Spleen (tissue), 11 donors: ENCODE data around the gene SPATA46. TPM values are rescaled to one million over a fixed set of nuclear protein-coding genes. Genes with fewer than 3 reads are reported as not detected.

Experiments
- DNase-seq: peaks from one replicate; pipeline ENCODE4 v3.0.0-alpha.2; 2020
- H3K27ac ChIP-seq, 8 donors: fragments of 200-600 bp; sonication (generic) in 7 of 8; 1 replicate in 4 of 8; 2 replicates in 4 of 8; pipeline versions ENCODE4 v1.5.0 to v1.8.0; 2016 to 2021; ENCODE audit warnings: inconsistent platforms in 4 of 8, mild to moderate bottlenecking in 4 of 8, moderate library complexity in 1 of 8
- H3K27me3 ChIP-seq, 7 donors: fragments of 200-600 bp; sonication (generic) in 6 of 7; replicated peaks in 1 of 7; 1 replicate in 4 of 7; 2 replicates in 3 of 7; pipeline versions ENCODE4 v1.5.0 to v1.8.0; 2016 to 2021; ENCODE audit warnings: inconsistent platforms in 3 of 7, mild to moderate bottlenecking in 1 of 7
- H3K36me3 ChIP-seq, 6 donors: fragments of 200-600 bp; sonication (generic) in 5 of 6; 1 replicate in 4 of 6; 2 replicates in 2 of 6; pipeline versions ENCODE4 v1.5.0 to v1.8.0; 2016 to 2021; ENCODE audit warnings: inconsistent platforms in 2 of 6
- H3K4me1 ChIP-seq, 6 donors: fragments of 200-600 bp; sonication (generic) in 5 of 6; 1 replicate in 3 of 6; 2 replicates in 3 of 6; pipeline versions ENCODE4 v1.5.0 to v1.8.0; 2016 to 2021; ENCODE audit warnings: inconsistent platforms in 3 of 6
- H3K4me3 ChIP-seq, 8 donors: fragments of 200-600 bp; sonication (generic) in 7 of 8; 1 replicate in 4 of 8; 2 replicates in 4 of 8; pipeline versions ENCODE4 v1.5.0 to v1.8.0; 2016 to 2021; ENCODE audit warnings: inconsistent platforms in 4 of 8, mild to moderate bottlenecking in 4 of 8, moderate library complexity in 2 of 8
- H3K9me3 ChIP-seq, 8 donors: fragments of 200-600 bp; sonication (generic) in 7 of 8; 1 replicate in 4 of 8; 2 replicates in 4 of 8; pipeline versions ENCODE4 v1.5.0 to v1.8.0; 2016 to 2021; ENCODE audit warnings: inconsistent platforms in 4 of 8
- CTCF ChIP-seq, 11 experiments: fragments of 200-600 bp in 7 of 11; fragments of 450-650 bp in 4 of 11; sonication (generic) in 4 of 11; IDR thresholded peaks in 8 of 11; conservative IDR thresholded peaks in 3 of 11; 1 replicate in 7 of 11; 2 replicates in 4 of 11; pipeline versions ENCODE4 v1.4.0 to v1.8.0; 2016 to 2021; ENCODE audit warnings: antibody characterized with exemption in 11 of 11, inconsistent platforms in 4 of 11, mild to moderate bottlenecking in 1 of 11
- POLR2A ChIP-seq, 3 donors: fragments of 450-650 bp; IDR thresholded peaks; one replicate each; pipeline ENCODE4 v1.5.1; 2017; ENCODE audit warnings: antibody characterized with exemption in 3 of 3, mild to moderate bottlenecking in 1 of 3
- POLR2AphosphoS5 ChIP-seq, 3 donors: sonication (generic); formaldehyde crosslinking; IDR thresholded peaks; one replicate each; pipeline ENCODE4 v1.5.1; 2017; ENCODE audit warnings: antibody characterized with exemption in 3 of 3
- WGBS, 5 donors: extraction: QIAGEN DNeasy Blood & Tissue Kit in 3 of 5; methylation state at CpG; one replicate each; pipeline versions ENCODE4 v1.1.5 to v1.1.7; 2013 to 2018; 5-methylcytosine and 5-hydroxymethylcytosine counted together
- intact Hi-C: fragments of 100-400 bp; cut with DNase I; formaldehyde crosslinking; loops from one replicate; pipeline ENCODE4 v1.15.0; 2023; ENCODE audit warnings: low total_unique reads
- polyA plus RNA-seq, 3 donors: library from polyadenylated mRNA; stranded (reverse); fragments of 200-250 nt; gene quantifications; one replicate each; pipeline ENCODE4 v1.2.1, GENCODE V29; 2013
- total RNA-seq, 7 donors: library from RNA; depleted of rRNA in 3 of 7; stranded (reverse); fragments of >200 nt in 3 of 7; fragmentation: NEBNext Ultra II Directional in 4 of 7; extraction: Animal tissue kit (Norgen Biotek cat#: 25700) in 4 of 7; gene quantifications; one replicate each; pipeline versions ENCODE4 v1.1.0 to v1.2.1, GENCODE V29; 2016 to 2021
- donor health status: healthy with polysubstance abuse.
- donor health status: DM: no; HTN: no; CAD: no; lungs with moderate emphysema.
- donor health status: DM: no; HTN: no; CAD: no.
- donor health status: Bipolar disorder and iron deficiency.
- donor health status: healthy.
- donor health status: DM: no; HTN: no; CAD: no.
- donor health status: DM: yes; HTN: yes; CAD: no.

SPATA46 gene
- total and polyA plus RNA-seq, 10 donors = not detected

GRCh38 chr1:162342452-162342983 lies 34.1 kb downstream of the SPATA46 start:
- Histone ChIP-seq H3K9me3 (no peaks in the 10 kb centered on the region), H3K4me1 (no peaks in the 10 kb centered on the region), H3K27ac (no peak overlapping the region), H3K27me3 (peaks cover 0 to 4% (median 0%) of the 10 kb centered on the region in 7 donors), H3K4me3 (no peak overlapping the region), H3K36me3 (no peaks in the 10 kb centered on the region)
- TF ChIP-seq POLR2A (IDR thresholded peaks at IDR 0.05) (no peak), CTCF (IDR thresholded peaks at IDR 0.05 in 8 of 11, conservative IDR thresholded peaks at IDR 0.05 in 3 of 11) (no peak), POLR2AphosphoS5 (IDR thresholded peaks at IDR 0.05) (no peak)
- intact Hi-C loops = no loop called here
- WGBS, 5 donors = 87 to 100% (median 95%) methylated on average over 1 of the region's 1 CpG
- DNase-seq = no peak

DNA sequence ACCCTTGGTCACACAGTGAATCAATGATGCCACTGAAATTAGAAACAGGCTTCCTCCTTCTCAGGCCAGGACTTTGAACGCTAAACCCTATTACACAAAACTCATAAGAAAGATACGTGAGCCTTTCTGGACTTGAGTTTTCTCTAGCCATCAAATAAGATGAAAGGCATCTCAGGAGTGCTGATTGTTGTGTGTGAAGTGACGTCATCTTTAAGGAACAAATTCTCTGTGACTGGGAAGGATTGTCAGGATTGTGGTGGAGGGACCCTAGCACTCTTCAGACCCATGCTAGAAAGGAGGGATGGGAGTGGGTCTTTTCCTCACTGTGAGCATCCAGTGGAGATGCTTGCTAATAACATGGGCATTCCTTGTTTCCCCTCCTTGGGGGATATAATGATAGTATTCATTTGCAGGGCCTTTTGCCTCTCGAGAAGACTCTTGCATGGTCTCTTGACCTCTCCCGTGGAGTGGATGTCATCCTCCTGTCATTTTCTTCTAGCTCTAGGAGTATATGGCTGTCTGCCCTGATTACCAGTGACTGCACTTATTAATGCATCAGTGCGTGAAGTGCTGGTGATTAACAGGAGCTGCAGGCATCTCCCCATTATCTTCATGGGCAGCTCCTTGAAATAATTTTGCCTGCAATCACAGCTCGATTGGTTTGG lies 39.9 kb downstream of the SPATA46 start:
- no peaks in the 10 kb centered on the region for H3K4me1 ChIP-seq
- no peak overlapping the region for H3K4me3 ChIP-seq
- H3K27ac ChIP-seq = no peak overlapping the region
- WGBS, 5 donors = 69 to 88% (median 71%) methylated on average over 7 of the region's 7 CpGs
- H3K9me3 ChIP-seq = no peaks in the 10 kb centered on the region
- H3K36me3 ChIP-seq = no peaks in the 10 kb centered on the region
- no peak for DNase-seq
- intact Hi-C loops = no loop called here
- H3K27me3 ChIP-seq = peaks cover 0 to 9% (median 0%) of the 10 kb centered on the region in 7 donors
- TF ChIP-seq POLR2AphosphoS5 (IDR thresholded peaks at IDR 0.05) (no peak), POLR2A (IDR thresholded peaks at IDR 0.05) (no peak), CTCF (IDR thresholded peaks at IDR 0.05 in 8 of 11, conservative IDR thresholded peaks at IDR 0.05 in 3 of 11) (no peak)

GRCh38 chr1:162335126-162335525 lies 41.5 kb downstream of the SPATA46 start:
- Histone ChIP-seq H3K36me3 (no peaks in the 10 kb centered on the region), H3K4me3 (no peak overlapping the region), H3K27ac (no peak overlapping the region), H3K9me3 (no peaks in the 10 kb centered on the region), H3K27me3 (peaks cover 0 to 4% (median 0%) of the 10 kb centered on the region in 7 donors), H3K4me1 (no peaks in the 10 kb centered on the region)
- DNase-seq = no peak
- WGBS, 5 donors = 63 to 82% (median 66%) methylated on average over 5 of the region's 5 CpGs
- intact Hi-C loops = no loop called here
- no peak for TF ChIP-seq POLR2AphosphoS5 (IDR thresholded peaks at IDR 0.05)
- no peak for TF ChIP-seq CTCF (IDR thresholded peaks at IDR 0.05 in 8 of 11, conservative IDR thresholded peaks at IDR 0.05 in 3 of 11)
- TF ChIP-seq POLR2A (IDR thresholded peaks at IDR 0.05) = no peak

GRCh38 chr1:162333991-162334390 lies 42.7 kb downstream of the SPATA46 start:
- TF ChIP-seq POLR2AphosphoS5 (IDR thresholded peaks at IDR 0.05) = no peak
- TF ChIP-seq CTCF (IDR thresholded peaks at IDR 0.05 in 8 of 11, conservative IDR thresholded peaks at IDR 0.05 in 3 of 11) = no peak
- TF ChIP-seq POLR2A (IDR thresholded peaks at IDR 0.05) = no peak
- DNase-seq = no peak
- Histone ChIP-seq H3K4me3 (no peak overlapping the region), H3K4me1 (no peaks in the 10 kb centered on the region), H3K27ac (no peak overlapping the region), H3K27me3 (peaks cover 0 to 4% (median 0%) of the 10 kb centered on the region in 7 donors), H3K36me3 (no peaks in the 10 kb centered on the region), H3K9me3 (no peaks in the 10 kb centered on the region)
- intact Hi-C loops = no loop called here
